GM23338 (cell line): ENCODE measurements around the gene UBE2H. TPM values are rescaled to one million over a fixed set of nuclear protein-coding genes. Genes with fewer than 3 reads are reported as not detected.
A peak's percentile ranks its signal among the peaks of the same experiment; 100 is the strongest.

Source experiments
- ATAC-seq: fragments of 200-7000 bp; cut with Tn5 transposase; 3 replicates; pipeline ENCODE4 v1.9.1; 2020
- DNase-seq: peaks from one replicate; pipeline ENCODE4 v3.0.0-alpha.2; 2015; ENCODE audit warnings: low spot score
- H2AFZ ChIP-seq: fragments of 200-600 bp; sonication (generic); 2 replicates; pipeline ENCODE4 v1.8.0; 2016; ENCODE audit warnings: antibody characterized with exemption, mild to moderate bottlenecking, moderate library complexity
- H3F3A ChIP-seq: fragments of 200-600 bp; sonication (generic); replicated peaks from 2 replicates; pipeline ENCODE4 v1.8.0; 2017; ENCODE audit warnings: antibody characterized with exemption, mixed run types, low read depth
- H3K27ac ChIP-seq: fragments of 200-600 bp; sonication (generic); 2 replicates; pipeline ENCODE4 v1.6.1; 2016; ENCODE audit warnings: low read depth
- H3K27me3 ChIP-seq: fragments of 200-600 bp; sonication (generic); 2 replicates; pipeline ENCODE4 v1.8.0; 2016; ENCODE audit warnings: mild to moderate bottlenecking, mixed run types, moderate library complexity; ENCODE audit not compliant: insufficient read depth
- H3K36me3 ChIP-seq: fragments of 200-600 bp; sonication (generic); 2 replicates; pipeline ENCODE4 v1.8.0; 2016; ENCODE audit warnings: mild to moderate bottlenecking; ENCODE audit not compliant: insufficient read depth
- H3K4me1 ChIP-seq: fragments of 200-600 bp; sonication (generic); 2 replicates; pipeline ENCODE4 v1.8.0; 2016; ENCODE audit warnings: mild to moderate bottlenecking, moderate library complexity; ENCODE audit not compliant: insufficient read depth
- H3K4me2 ChIP-seq: fragments of 200-600 bp; sonication (generic); 2 replicates; pipeline ENCODE4 v1.7.1; 2017; ENCODE audit warnings: mixed run types
- H3K4me3 ChIP-seq: fragments of 200-600 bp; sonication (generic); 2 replicates; pipeline ENCODE4 v1.6.1; 2016; ENCODE audit warnings: mixed run types
- H3K79me2 ChIP-seq: fragments of 200-600 bp; sonication (generic); replicated peaks from 2 replicates; pipeline ENCODE4 v1.8.0; 2017; ENCODE audit warnings: mild to moderate bottlenecking; ENCODE audit not compliant: insufficient read depth
- H3K9me2 ChIP-seq: fragments of 200-600 bp; sonication (generic); 2 replicates; pipeline ENCODE4 v1.8.0; 2017; ENCODE audit not compliant: insufficient read depth
- H4K20me1 ChIP-seq: fragments of 200-600 bp; sonication (generic); replicated peaks from 2 replicates; pipeline ENCODE4 v1.8.0; 2017; ENCODE audit warnings: mild to moderate bottlenecking; ENCODE audit not compliant: insufficient read depth
- H3K27ac Mint-ChIP-seq: 2 replicates; pipeline ENCODE4 v1.8.0; 2020; ENCODE audit warnings: inconsistent platforms, mild to moderate bottlenecking, moderate library complexity, mixed read lengths
- H3K27me3 Mint-ChIP-seq: 3 replicates; pipeline ENCODE4 v1.8.0; 2022; ENCODE audit warnings: low read depth, mild to moderate bottlenecking, moderate library complexity, mixed read lengths, inconsistent platforms; ENCODE audit not compliant: insufficient read depth, poor library complexity
- H3K36me3 Mint-ChIP-seq: 3 replicates; pipeline ENCODE4 v1.8.0; 2021; ENCODE audit warnings: low read depth, mild to moderate bottlenecking, inconsistent platforms, moderate library complexity, mixed read lengths
- H3K4me1 Mint-ChIP-seq: 3 replicates; pipeline ENCODE4 v1.8.0; 2020; ENCODE audit warnings: mild to moderate bottlenecking, inconsistent platforms, mixed read lengths
- H3K4me3 Mint-ChIP-seq: 3 replicates; pipeline ENCODE4 v1.8.0; 2021; ENCODE audit warnings: moderate library complexity, mild to moderate bottlenecking, inconsistent platforms, mixed read lengths
- H3K9me3 Mint-ChIP-seq: 3 replicates; pipeline ENCODE4 v1.8.0; 2020; ENCODE audit warnings: moderate library complexity, mild to moderate bottlenecking, inconsistent platforms, mixed read lengths
- CREB1 ChIP-seq: fragments of 250-450 bp; sonication (Bioruptor Pico); IDR thresholded peaks from 2 replicates; pipeline ENCODE4 v1.5.0; 2020; ENCODE audit warnings: low read depth, mild to moderate bottlenecking, moderate library complexity
- CTCF ChIP-seq, 2 experiments: fragments of 200-600 bp in 1 of 2; sonication (generic) in 1 of 2; conservative IDR thresholded peaks; 2 replicates each; pipeline versions ENCODE4 v1.5.1 to v1.6.1; 2016 to 2017; ENCODE audit warnings: antibody characterized with exemption in 2 of 2, low read depth in 2 of 2, mild to moderate bottlenecking in 2 of 2, moderate library complexity in 1 of 2
- ETS1 ChIP-seq: IDR thresholded peaks from 2 replicates; pipeline ENCODE4 v1.6.1; 2016; ENCODE audit warnings: antibody characterized with exemption
- EZH2 ChIP-seq: fragments of 200-600 bp; sonication (generic); IDR thresholded peaks from one replicate; pipeline ENCODE4 v1.8.0; 2017; ENCODE audit warnings: antibody characterized with exemption, mild to moderate bottlenecking, low read depth; ENCODE audit not compliant: unreplicated experiment
- EZH2phosphoT487 ChIP-seq: fragments of 200-600 bp; sonication (generic); IDR thresholded peaks from one replicate; pipeline ENCODE4 v1.8.1; 2018; ENCODE audit warnings: antibody characterized with exemption; ENCODE audit not compliant: unreplicated experiment
- JUNB ChIP-seq: IDR thresholded peaks from one replicate; pipeline ENCODE4 v1.6.1; 2016; ENCODE audit warnings: antibody characterized with exemption; ENCODE audit not compliant: unreplicated experiment
- NANOG ChIP-seq: IDR thresholded peaks from 2 replicates; pipeline ENCODE4 v1.6.1; 2016; ENCODE audit warnings: antibody characterized with exemption, borderline replicate concordance
- POLR2AphosphoS5 ChIP-seq: IDR thresholded peaks from 2 replicates; pipeline ENCODE4 v1.6.1; 2016; ENCODE audit warnings: antibody characterized with exemption, low read depth
- REST ChIP-seq: IDR thresholded peaks from one replicate; pipeline ENCODE4 v1.6.1; 2018; ENCODE audit warnings: antibody characterized with exemption; ENCODE audit not compliant: unreplicated experiment
- STAT1 ChIP-seq: IDR thresholded peaks from one replicate; pipeline ENCODE4 v1.6.1; 2016; ENCODE audit warnings: antibody characterized with exemption; ENCODE audit not compliant: unreplicated experiment
- ZNF114 ChIP-seq: fragments of 250-450 bp; sonication (Bioruptor Pico); IDR thresholded peaks from 2 replicates; pipeline ENCODE4 v1.5.0; 2020; ENCODE audit warnings: mild to moderate bottlenecking, moderate library complexity
- ZNF331 ChIP-seq: fragments of 250-450 bp; sonication (Bioruptor Pico); IDR thresholded peaks from 2 replicates; pipeline ENCODE4 v1.5.0; 2020; ENCODE audit warnings: low read depth, mild to moderate bottlenecking, moderate library complexity
- ZNF462 ChIP-seq: fragments of 250-450 bp; sonication (Bioruptor Pico); IDR thresholded peaks from 2 replicates; pipeline ENCODE4 v1.5.0; 2020; ENCODE audit warnings: mild to moderate bottlenecking, moderate library complexity
- polyA plus RNA-seq: library from polyadenylated mRNA; unstranded; fragments of >200 nt; fragmentation: Nextera tagmentation; extraction: Ambion mirVana; gene quantifications from 2 replicates; pipeline ENCODE4 v1.2.1, GENCODE V29; 2016
- total RNA-seq: library from RNA; depleted of rRNA; stranded (reverse); fragments of >200 nt; shearing (Covaris generic); gene quantifications from 2 replicates; pipeline ENCODE4 v1.2.3, GENCODE V29; 2014

Gene UBE2H
- total and polyA plus RNA-seq, 2 experiments from 2014 or later, result 40.8 to 86.5 TPM

GRCh38 chr7:129898502-129899160, 54.1 kb downstream of the UBE2H start:
- peaks cover 8% of the 10 kb centered on the region; the same call in 1 of the 2 replicates for H3K4me1 ChIP-seq
- H3K27ac ChIP-seq, result no peak overlapping the region
- H3K9me2 ChIP-seq, result no peaks in the 10 kb centered on the region
- ATAC-seq, result no peak; the same call in 2 of the 3 replicates
- no peaks in the 10 kb centered on the region; the same call in 1 of the 2 replicates for H3F3A ChIP-seq
- no peak overlapping the region for H3K4me2 ChIP-seq
- no peak for DNase-seq
- H3K79me2 ChIP-seq, result peaks cover 99% of the 10 kb centered on the region
- H3K4me1 Mint-ChIP-seq, result peaks cover 22% of the 10 kb centered on the region
- peaks cover 38% of the 10 kb centered on the region for H4K20me1 ChIP-seq
- H2AFZ ChIP-seq, result no peak overlapping the region
- H3K9me3 Mint-ChIP-seq, result no peaks in the 10 kb centered on the region
- H3K36me3 Mint-ChIP-seq, result peaks cover 20% of the 10 kb centered on the region; the same call in 2 of the 3 replicates
- peaks cover 3% of the 10 kb centered on the region for H3K27me3 Mint-ChIP-seq
- no peaks in the 10 kb centered on the region for H3K36me3 ChIP-seq
- no peaks in the 10 kb centered on the region for H3K27me3 ChIP-seq
- H3K4me3 Mint-ChIP-seq, result no peak overlapping the region
- TF ChIP-seq ETS1, result no peak
- TF ChIP-seq ZNF462, result no peak
- TF ChIP-seq EZH2, result no peak
- no peak for TF ChIP-seq STAT1
- TF ChIP-seq JUNB, result no peak
- TF ChIP-seq ZNF114 (CRISPR knock-in tag), result no peak
- TF ChIP-seq EZH2phosphoT487, result no peak
- no peak for TF ChIP-seq ZNF331 (CRISPR knock-in tag)
- TF ChIP-seq NANOG, result no peak
- TF ChIP-seq CTCF (conservative IDR thresholded peaks at IDR 0.05; ENCODE audit: low read depth in 2 of 2), result no peak
- TF ChIP-seq CREB1, result no peak
- TF ChIP-seq REST, result no peak
- no peak for TF ChIP-seq POLR2AphosphoS5
- no peak overlapping the region for H3K4me3 ChIP-seq
- H3K27ac Mint-ChIP-seq, result 0 out of 2 replicates have a peak overlapping the region, but pooled peaks have one; percentile 21
